HG03060 (cell line): ENCODE measurements around the gene TMEM31.

Experiments
- ATAC-seq: cut with Tn5 transposase; IDR thresholded peaks from one replicate; pipeline ENCODE4 v1.9.1; 2021; ENCODE audit warnings: low read depth, moderate number of reproducible peaks; ENCODE audit not compliant: unreplicated experiment

Gene TMEM31

GRCh38 chrX:103710609-103711008 lies at the start of gene TMEM31:
TMEM31 (plus strand) TSS chrX:103710909; CDS start chrX:103712259, 1,350 bp downstream.
- ATAC-seq = no peak

GRCh38 chrX:103663981-103664762 lies 46.5 kb upstream of the TMEM31 start:
- no peak for ATAC-seq

GRCh38 chrX:103666202-103667107 lies 44.3 kb upstream of the TMEM31 start:
- no peak for ATAC-seq

DNA sequence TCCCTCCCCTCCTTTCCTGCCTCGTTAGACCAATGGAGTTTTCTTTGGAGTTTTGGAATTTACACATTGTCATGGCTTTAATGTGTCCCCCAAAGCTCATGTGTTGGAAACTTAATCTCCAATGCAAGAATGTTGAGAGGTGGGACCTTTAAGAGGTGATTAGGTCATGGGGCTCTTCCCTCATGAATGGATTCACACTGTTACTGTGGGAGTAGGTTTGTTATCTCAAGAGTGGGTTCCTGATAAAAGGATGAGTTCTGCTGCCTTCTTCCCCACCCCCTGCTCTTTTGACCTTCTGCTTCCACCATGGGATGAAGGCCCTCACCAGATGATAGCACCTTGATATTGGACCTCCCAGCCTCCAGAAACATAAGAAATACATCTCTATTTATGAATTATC lies 41.0 kb upstream of the TMEM31 start:
- no peak for ATAC-seq

DNA sequence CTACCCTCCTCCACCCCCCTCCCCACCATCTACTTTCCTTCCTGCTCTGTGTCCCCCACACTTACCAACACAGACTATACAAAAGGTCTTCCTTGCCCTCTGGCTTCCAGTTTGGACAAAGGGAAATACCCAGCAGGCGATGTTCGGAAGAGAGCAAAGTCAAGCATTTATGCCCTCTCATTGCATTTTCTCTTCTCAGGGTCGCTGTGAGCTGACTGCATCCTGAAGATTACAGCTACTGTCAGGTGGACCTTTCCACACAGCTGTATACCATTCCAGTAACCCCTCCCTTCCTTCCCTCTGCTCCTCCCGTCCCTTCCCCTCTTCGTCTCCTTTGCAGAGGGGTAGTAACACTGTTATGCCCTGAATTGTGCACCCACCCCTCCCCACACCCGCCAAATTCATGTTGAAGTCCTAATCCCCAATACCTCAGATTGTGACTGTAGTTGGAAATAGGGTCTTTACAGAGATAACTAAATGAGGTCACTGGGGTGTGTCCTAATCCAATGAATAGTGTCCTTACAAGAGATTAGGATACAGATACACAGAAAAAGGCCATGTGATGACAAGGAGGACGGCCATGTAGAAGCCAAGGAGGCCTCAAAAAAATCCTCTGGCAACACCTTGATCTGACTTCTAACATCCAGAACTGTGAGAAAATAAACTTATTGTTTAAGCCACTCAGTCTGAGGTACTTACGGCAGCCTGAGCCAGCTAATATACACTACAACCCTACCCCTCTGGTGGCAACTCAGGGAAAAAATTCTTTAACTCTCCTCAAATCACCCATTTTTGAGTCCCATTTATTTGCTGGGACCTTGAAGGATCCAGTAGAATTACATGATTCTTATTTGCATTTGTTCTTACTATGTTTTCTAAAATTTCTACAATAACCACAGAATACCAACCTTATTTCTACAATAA lies 35.9 kb upstream of the TMEM31 start:
- ATAC-seq = no peak

- no peak for ATAC-seq
These were observed 32.3 kb upstream of the TMEM31 start for GRCh38 chrX:103678199-103678993.

GRCh38 chrX:103681443-103681842 lies 29.3 kb upstream of the TMEM31 start:
- ATAC-seq = no peak

DNA sequence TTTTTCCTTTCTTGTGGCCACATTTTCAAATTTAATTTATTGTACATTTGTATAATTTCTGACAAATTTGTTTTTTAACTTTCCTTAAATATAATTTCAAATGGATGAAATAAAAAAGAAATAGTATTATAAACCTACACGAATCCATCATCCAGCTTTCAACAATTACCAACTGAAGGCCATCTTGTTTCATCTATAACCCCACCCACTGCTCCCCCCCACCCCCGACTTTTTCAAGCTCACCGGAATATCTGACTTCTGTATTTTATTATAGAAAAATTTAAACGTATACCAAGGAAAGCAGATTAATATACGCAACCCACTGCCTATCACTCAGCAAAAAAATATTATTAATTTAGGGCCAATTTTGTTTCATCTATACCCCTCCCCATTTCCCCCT lies 25.3 kb upstream of the TMEM31 start:
- ATAC-seq = no peak

DNA sequence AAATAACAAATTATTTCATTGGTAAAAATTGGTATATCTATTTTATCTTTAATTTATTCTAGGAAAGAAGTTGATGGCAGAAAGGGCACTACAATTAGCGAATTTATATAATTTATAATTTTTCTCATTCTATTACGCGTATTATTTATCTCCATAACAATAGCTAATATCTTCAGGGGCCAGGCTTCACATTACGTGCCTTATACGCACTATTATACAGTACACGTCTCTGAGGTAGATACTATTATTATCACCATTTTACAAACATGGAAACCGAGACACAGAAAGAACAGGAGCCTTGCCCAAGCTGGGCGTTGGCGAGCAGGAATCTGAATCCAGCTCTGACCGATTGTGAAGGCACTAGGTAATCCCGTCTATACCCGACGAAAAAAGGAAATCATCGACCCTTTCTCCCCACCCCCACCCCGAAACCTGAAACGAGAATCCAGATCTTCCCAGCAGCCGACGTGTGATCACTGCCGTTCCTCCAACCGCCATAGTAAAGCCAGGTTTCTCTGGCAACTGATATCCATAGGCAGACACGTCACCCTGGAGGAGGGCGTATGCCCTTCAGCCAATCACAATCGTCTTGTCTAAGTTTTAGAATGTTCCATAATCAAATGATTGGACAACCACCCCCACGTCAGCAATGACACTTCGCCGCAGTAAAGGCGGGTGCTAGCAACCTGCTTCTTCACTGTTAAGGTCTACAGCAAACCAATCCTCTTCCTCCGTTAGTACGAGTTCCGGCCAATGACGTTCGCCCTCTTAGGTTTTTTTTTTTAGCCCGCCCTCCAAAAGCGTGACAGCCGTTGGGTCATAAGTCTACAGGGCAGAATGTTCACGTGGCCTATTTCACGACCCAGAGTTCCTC lies 24.3 kb upstream of the TMEM31 start, which contains the start of gene MORF4L2:
TSS of gene MORF4L2 (minus strand) at position 501 of the 874 bp plus-strand sequence. CDS start 9,672 bp downstream, outside the sequence.
- peak; percentile 96 for ATAC-seq

DNA sequence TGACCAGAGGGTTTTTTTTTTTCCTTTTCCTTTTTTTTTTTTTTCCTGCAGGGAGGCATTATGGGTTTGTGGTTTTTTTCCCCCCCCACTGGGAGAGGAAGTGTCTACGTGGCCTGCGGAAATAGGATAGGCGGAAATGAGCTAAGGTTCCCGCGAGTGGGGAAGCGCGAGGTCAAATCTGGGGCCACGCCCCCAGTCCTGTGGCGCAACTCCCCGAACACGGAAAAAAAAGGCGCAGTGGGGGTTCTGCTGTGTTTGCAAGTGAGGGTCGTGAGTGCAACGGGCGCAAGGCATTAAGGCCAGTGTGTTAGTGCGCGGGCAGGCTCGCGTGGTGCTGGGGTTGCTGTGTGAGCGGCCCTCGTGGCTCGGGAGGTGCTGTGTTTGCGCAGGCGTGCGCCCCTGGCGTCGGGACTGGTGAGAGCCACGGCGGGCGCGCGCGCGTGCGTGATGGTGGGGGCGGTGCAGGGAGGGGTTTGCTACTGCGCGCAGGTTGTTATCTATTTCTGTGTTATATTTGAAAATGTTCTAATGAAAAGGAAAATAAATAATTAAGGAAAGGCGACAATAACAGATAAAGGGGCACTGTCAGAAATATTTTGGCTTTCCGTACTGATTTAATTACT lies 23.5 kb upstream of the TMEM31 start:
- peak; percentile 21 for ATAC-seq

DNA sequence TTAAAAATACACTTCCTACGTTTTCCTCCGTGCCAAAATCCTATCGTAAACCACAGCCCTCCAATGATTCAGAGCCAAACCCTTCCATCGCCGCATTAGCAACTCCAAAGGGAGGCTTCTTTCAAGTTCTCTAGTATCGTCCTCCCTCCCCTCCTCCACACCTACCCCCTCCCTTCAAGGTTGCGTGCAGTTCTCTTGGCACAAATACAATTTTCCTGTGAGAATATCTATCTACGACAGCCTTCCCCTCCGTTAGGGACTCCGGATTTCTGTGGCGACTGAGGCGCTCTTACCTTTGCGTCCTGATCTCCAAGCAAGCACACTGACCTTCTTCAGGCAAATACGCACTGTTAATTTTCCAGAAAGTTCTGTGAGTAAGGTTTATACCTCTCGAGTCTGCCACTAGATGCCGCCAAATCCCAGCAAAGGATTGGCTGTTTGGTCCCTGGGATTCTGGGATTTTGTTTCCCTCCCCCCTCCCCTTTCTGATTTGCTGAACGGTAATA lies 23.0 kb upstream of the TMEM31 start:
- ATAC-seq = no peak

GRCh38 chrX:103688946-103689345 lies 21.8 kb upstream of the TMEM31 start:
- no peak for ATAC-seq

DNA sequence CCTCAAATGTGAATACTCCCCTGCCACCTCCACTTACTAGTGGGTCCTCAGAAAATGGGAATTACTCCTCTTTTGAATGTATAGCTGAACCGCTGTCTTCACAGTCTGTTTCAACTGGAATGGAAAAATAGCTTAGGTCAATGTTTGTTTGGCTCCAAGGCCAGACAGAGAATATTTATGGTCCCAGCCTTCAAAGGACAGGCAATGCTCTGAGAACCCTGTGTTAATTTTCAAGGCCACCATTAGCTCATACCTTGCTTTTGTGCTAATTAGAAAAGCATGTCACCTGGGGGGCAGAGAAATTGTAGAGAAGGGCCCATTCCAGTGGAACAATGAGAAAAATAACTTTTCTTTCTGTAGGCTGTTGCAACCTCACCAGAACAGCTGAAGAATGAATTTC lies 19.6 kb upstream of the TMEM31 start:
- no peak for ATAC-seq

DNA sequence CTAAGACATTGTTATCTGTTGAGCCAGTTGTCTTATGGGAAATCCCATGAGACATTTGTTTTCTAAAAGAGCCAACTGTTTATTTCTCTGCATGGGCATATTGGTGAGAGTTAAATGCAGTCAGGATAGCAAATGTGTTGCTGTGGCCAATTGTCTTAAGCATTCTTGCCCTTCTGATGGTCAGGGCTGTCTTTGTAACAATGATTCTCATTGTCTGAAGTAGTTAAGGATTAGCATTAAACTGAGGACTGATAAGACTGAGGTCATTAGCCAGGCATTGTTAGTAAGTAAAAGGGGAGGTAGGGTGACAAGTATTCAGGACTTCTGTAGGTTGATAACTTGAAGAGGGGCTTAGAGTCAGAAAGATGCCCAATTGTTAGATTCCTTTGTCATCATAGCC lies 13.0 kb upstream of the TMEM31 start:
- ATAC-seq = no peak

- no peak for ATAC-seq
These were observed 11.5 kb upstream of the TMEM31 start for GRCh38 chrX:103699243-103699642.

DNA sequence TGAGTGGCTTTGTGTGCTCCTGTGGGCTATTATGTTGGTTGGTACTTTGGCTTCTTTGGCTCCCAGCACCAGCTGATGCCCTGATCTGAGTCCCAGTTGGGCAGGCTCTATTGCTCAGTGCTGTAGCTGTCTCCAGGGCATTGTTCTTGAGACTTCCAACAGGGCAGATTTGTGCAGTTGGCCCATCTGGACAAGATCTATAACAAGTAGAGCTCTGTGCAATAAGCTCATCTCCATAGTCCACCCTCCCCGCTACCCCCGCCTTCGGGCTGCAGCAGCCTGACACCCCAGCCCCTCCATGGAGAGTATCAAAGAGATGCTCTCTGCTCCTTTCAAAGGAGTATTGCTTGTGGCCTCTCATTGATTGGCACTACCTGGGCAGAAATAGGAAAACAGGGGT lies 5.8 kb upstream of the TMEM31 start:
- no peak for ATAC-seq

DNA sequence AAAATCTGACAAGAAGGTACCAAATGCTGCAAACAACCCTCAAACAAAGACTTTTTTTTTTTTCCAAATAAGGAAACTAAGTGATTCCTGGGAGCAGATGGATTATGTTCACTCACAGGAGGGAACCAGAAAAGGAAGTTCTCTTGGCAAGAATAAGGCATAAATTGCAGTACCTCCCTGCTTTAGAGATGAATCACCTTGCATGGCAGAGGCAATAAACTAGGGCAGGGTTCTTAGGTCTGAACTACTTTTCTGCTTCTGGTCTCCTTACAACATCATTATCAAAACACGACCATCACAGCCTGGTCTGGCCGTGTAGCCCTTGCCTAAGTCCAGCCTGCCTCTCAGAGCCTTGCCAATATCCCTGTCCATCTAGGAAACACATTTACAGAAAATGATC lies 6.3 kb downstream of the TMEM31 start:
- ATAC-seq = no peak

DNA sequence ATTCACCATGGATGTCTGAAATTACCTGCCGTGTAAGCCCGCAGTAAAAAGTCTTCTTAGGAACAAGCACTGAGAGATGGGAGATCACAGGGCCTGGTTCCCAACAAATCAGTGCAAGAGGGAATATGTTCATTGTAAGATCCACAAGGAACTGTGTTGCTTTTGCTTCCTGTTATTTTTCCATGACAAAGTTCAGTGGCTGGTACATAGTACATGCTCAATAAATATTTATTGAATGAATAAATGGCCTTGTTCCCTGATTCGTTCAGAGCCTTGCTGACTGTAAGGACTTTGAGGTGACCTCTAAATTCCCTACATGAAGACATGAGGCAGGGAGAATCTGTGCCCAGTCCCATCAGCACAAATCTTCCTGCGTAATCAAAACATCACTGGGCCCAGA lies 7.4 kb downstream of the TMEM31 start:
- ATAC-seq = no peak
